IMR-90 (cell line): ENCODE data around the gene SERPINI2. TPM values are rescaled to one million over a fixed set of nuclear protein-coding genes. Genes with fewer than 3 reads are reported as not detected.

Experiments
- ATAC-seq: fragments of 200-7000 bp; cut with Tn5 transposase; 2 replicates; pipeline ENCODE4 v1.9.1; 2020; ENCODE audit warnings: low read depth, mild to moderate bottlenecking, moderate library complexity
- Bru-seq: library from RNA; stranded (reverse); fragments of 400-500 nt; gene quantifications from one replicate; lab custom pipeline; 2021; lab: Mats Ljungman, UMichigan
- BruChase-seq, 2 experiments: library from RNA; stranded (reverse); fragments of 400-500 nt; gene quantifications; one replicate each; lab custom pipeline; 2021; lab: Mats Ljungman, UMichigan
- BruUV-seq: library from RNA; stranded (reverse); fragments of 400-500 nt; replicated peaks from 2 replicates; lab custom pipeline; 2021; lab: Mats Ljungman, UMichigan
- CTCF ChIA-PET: fragments of 300-600 bp; formaldehyde crosslinking; extraction: SDS; loops from one replicate; lab custom pipeline; 2021; ENCODE audit warnings: antibody characterized with exemption; lab: Yijun Ruan, JAX
- POLR2A ChIA-PET: fragments of 300-600 bp; sonication (Branson Sonifier 250); formaldehyde crosslinking; loops from one replicate; lab custom pipeline; 2022; ENCODE audit warnings: antibody characterized with exemption; ENCODE audit not compliant: unreplicated experiment; lab: Charles Lee
- DNase-seq: peaks from one replicate; pipeline ENCODE4 v3.0.0; 2013
- H2AFZ ChIP-seq: replicated peaks from 2 replicates; pipeline ENCODE3; 2013; ENCODE audit warnings: low read length, mild to moderate bottlenecking; ENCODE audit not compliant: poor library complexity
- H2AK5ac ChIP-seq: 2 replicates; pipeline ENCODE4 v1.6.1; 2013; ENCODE audit warnings: low read depth, low read length, inconsistent platforms
- H2AK9ac ChIP-seq: replicated peaks from 2 replicates; pipeline ENCODE3; 2013; ENCODE audit warnings: mild to moderate bottlenecking, low read depth, low read length, moderate library complexity; ENCODE audit not compliant: poor library complexity
- H2BK120ac ChIP-seq: 2 replicates; pipeline ENCODE4 v1.6.1; 2013; ENCODE audit warnings: low read depth, low read length, inconsistent platforms
- H2BK15ac ChIP-seq: 3 replicates; pipeline ENCODE4 v1.6.1; 2013; ENCODE audit warnings: low read depth, low read length, inconsistent platforms
- H2BK20ac ChIP-seq: 2 replicates; pipeline ENCODE4 v1.6.1; 2013; ENCODE audit warnings: low read depth, mild to moderate bottlenecking, inconsistent platforms, low read length, moderate library complexity
- H2BK5ac ChIP-seq: 2 replicates; pipeline ENCODE4 v1.6.1; 2013; ENCODE audit warnings: mild to moderate bottlenecking, low read depth, low read length, inconsistent platforms; ENCODE audit not compliant: poor library complexity, severe bottlenecking
- H3K14ac ChIP-seq: replicated peaks from 2 replicates; pipeline ENCODE4 v1.6.1; 2013; ENCODE audit warnings: low read depth, low read length, inconsistent platforms
- H3K18ac ChIP-seq: 2 replicates; pipeline ENCODE4 v1.6.1; 2013; ENCODE audit warnings: low read depth, low read length, control low read depth
- H3K23ac ChIP-seq: 2 replicates; pipeline ENCODE4 v1.6.1; 2013; ENCODE audit warnings: low read depth, low read length, inconsistent platforms
- H3K27ac ChIP-seq: 2 replicates; pipeline ENCODE4 v1.5.1; 2013; ENCODE audit warnings: mild to moderate bottlenecking, control low read depth, low read length; ENCODE audit not compliant: insufficient read depth
- H3K27me3 ChIP-seq: 2 replicates; pipeline ENCODE4 v1.6.1; 2013; ENCODE audit warnings: low read length; ENCODE audit not compliant: control insufficient read depth, insufficient read depth
- H3K36me3 ChIP-seq: 2 replicates; pipeline ENCODE4 v1.6.1; 2013; ENCODE audit warnings: low read length, mixed read lengths; ENCODE audit not compliant: control insufficient read depth, insufficient read depth
- H3K4ac ChIP-seq: 2 replicates; pipeline ENCODE4 v1.6.1; 2013; ENCODE audit warnings: low read depth, low read length, inconsistent platforms
- H3K4me1 ChIP-seq: 2 replicates; pipeline ENCODE4 v1.6.1; 2013; ENCODE audit warnings: low read length, mixed read lengths; ENCODE audit not compliant: control insufficient read depth, insufficient read depth
- H3K4me2 ChIP-seq: 2 replicates; pipeline ENCODE4 v1.6.1; 2013; ENCODE audit warnings: low read depth, mild to moderate bottlenecking, control low read depth, low read length, moderate library complexity
- H3K4me3 ChIP-seq: 2 replicates; pipeline ENCODE4 v1.5.1; 2013; ENCODE audit warnings: low read depth, mild to moderate bottlenecking, control low read depth, low read length, moderate library complexity; ENCODE audit not compliant: insufficient read depth
- H3K56ac ChIP-seq: 2 replicates; pipeline ENCODE4 v1.6.1; 2013; ENCODE audit warnings: low read length, inconsistent platforms; ENCODE audit not compliant: insufficient read depth; ENCODE audit errors: extremely low read depth
- H3K79me1 ChIP-seq, 2 experiments: 2 replicates each; pipeline ENCODE4 v1.6.1; 2013; ENCODE audit warnings: low read length in 2 of 2, inconsistent platforms in 1 of 2, low read depth in 1 of 2
- H3K9ac ChIP-seq: 2 replicates; pipeline ENCODE4 v1.6.1; 2013; ENCODE audit warnings: low read depth, low read length, control low read depth
- H3K9me1 ChIP-seq: 2 replicates; pipeline ENCODE4 v1.6.1; 2013; ENCODE audit warnings: low read length, inconsistent platforms; ENCODE audit not compliant: insufficient read depth
- H3K9me3 ChIP-seq: 2 replicates; pipeline ENCODE4 v1.6.1; 2013; ENCODE audit warnings: low read length; ENCODE audit not compliant: control insufficient read depth, insufficient read depth
- H4K20me1 ChIP-seq: 2 replicates; pipeline ENCODE4 v1.6.1; 2013; ENCODE audit warnings: low read length, inconsistent platforms; ENCODE audit not compliant: insufficient read depth
- H4K5ac ChIP-seq: 2 replicates; pipeline ENCODE4 v1.6.1; 2013; ENCODE audit warnings: mild to moderate bottlenecking, low read depth, low read length, control low read depth
- H4K8ac ChIP-seq, 2 experiments: 2 replicates each; pipeline ENCODE4 v1.6.1; 2013; ENCODE audit warnings: low read depth in 2 of 2, low read length in 2 of 2, control low read depth in 1 of 2, inconsistent platforms in 1 of 2
- H4K91ac ChIP-seq: 2 replicates; pipeline ENCODE4 v1.6.1; 2013; ENCODE audit warnings: low read depth, low read length, inconsistent platforms; ENCODE audit not compliant: insufficient read depth
- BHLHE40 ChIP-seq: fragments of 150-350 bp; IDR thresholded peaks from 2 replicates; pipeline ENCODE4 v1.6.1; 2016; ENCODE audit warnings: mild to moderate bottlenecking, low read depth, low read length
- CHD1 ChIP-seq: IDR thresholded peaks from 2 replicates; pipeline ENCODE4 v1.6.1; 2012; ENCODE audit warnings: low read depth, low read length, improper control_type of control experiment
- CTCF ChIP-seq: conservative IDR thresholded peaks from 2 replicates; pipeline ENCODE4 v1.5.1; 2012; ENCODE audit warnings: mild to moderate bottlenecking, low read depth, low read length, improper control_type of control experiment
- ELK1 ChIP-seq: fragments of 150-350 bp; IDR thresholded peaks from 2 replicates; pipeline ENCODE4 v1.6.1; 2016; ENCODE audit warnings: low read depth, mild to moderate bottlenecking, low read length, moderate library complexity, borderline replicate concordance
- FOS ChIP-seq: fragments of 150-350 bp; IDR thresholded peaks from 2 replicates; pipeline ENCODE4 v1.6.1; 2016; ENCODE audit warnings: low read depth, low read length
- MAFK ChIP-seq: IDR thresholded peaks from 2 replicates; pipeline ENCODE4 v1.6.1; 2012; ENCODE audit warnings: low read depth, low read length, improper control_type of control experiment
- MAZ ChIP-seq: IDR thresholded peaks from 2 replicates; pipeline ENCODE4 v1.6.1; 2012; ENCODE audit warnings: low read depth, mild to moderate bottlenecking, low read length, improper control_type of control experiment, moderate library complexity, borderline replicate concordance
- MXI1 ChIP-seq: IDR thresholded peaks from 2 replicates; pipeline ENCODE4 v1.6.1; 2012; ENCODE audit warnings: low read depth, mild to moderate bottlenecking, low read length, moderate library complexity, borderline replicate concordance
- NFE2L2 ChIP-seq: fragments of 150-350 bp; IDR thresholded peaks from 2 replicates; pipeline ENCODE4 v1.6.1; 2016; ENCODE audit warnings: low read depth, mild to moderate bottlenecking, low read length
- POLR2A ChIP-seq: IDR thresholded peaks from 2 replicates; pipeline ENCODE4 v1.6.1; 2012; ENCODE audit warnings: mild to moderate bottlenecking, low read depth, low read length
- RAD21 ChIP-seq: IDR thresholded peaks from 2 replicates; pipeline ENCODE4 v1.6.1; 2012; ENCODE audit warnings: low read length, improper control_type of control experiment
- RCOR1 ChIP-seq: IDR thresholded peaks from 2 replicates; pipeline ENCODE4 v1.6.1; 2012; ENCODE audit warnings: mild to moderate bottlenecking, low read length, improper control_type of control experiment; ENCODE audit not compliant: insufficient replicate concordance
- SMC3 ChIP-seq: fragments of 150-350 bp; IDR thresholded peaks from 2 replicates; pipeline ENCODE4 v1.6.1; 2016; ENCODE audit warnings: low read depth, mild to moderate bottlenecking, antibody characterized with exemption, low read length, moderate library complexity
- USF2 ChIP-seq: fragments of 150-350 bp; IDR thresholded peaks from 2 replicates; pipeline ENCODE4 v1.6.1; 2017; ENCODE audit warnings: mild to moderate bottlenecking, antibody characterized with exemption, low read length, low read depth
- WGBS, 2 experiments: methylation state at CpG; one replicate each; pipeline versions ENCODE4 v1.1.5 to v1.1.7; 2013; ENCODE audit warnings: missing lambda C conversion rate in 2 of 2; ENCODE audit not compliant: insufficient read length in 1 of 2; ENCODE audit errors: extremely low coverage in 2 of 2; 5-methylcytosine and 5-hydroxymethylcytosine counted together
- dilution Hi-C: fragments of 300-500 bp; cut with HindIII; formaldehyde crosslinking; loops from one replicate; pipeline ENCODE4 v1.14.3; 2018; ENCODE audit warnings: low sequenced_read_pairs; ENCODE audit not compliant: unreplicated experiment
- in situ Hi-C: fragments of 300-500 bp; cut with MboI; formaldehyde crosslinking; loops from 3 replicates; pipeline ENCODE4 v1.14.3; 2019; ENCODE audit warnings: low sequenced_read_pairs, inconsistent platforms, mixed read lengths
- intact Hi-C: fragments of 100-400 bp; cut with micrococcal nuclease; formaldehyde crosslinking; loops from 2 replicates; pipeline ENCODE4 v1.10.0; 2022
- long read RNA-seq: library from polyadenylated mRNA; unstranded; transcript quantifications from one replicate; pipeline ENCODE4 v2.0.0, GENCODE V29; 2021; ENCODE audit not compliant: unreplicated experiment
- polyA plus RNA-seq, 3 experiments: library from polyadenylated mRNA; depleted of rRNA; stranded (reverse); fragments of >200 nt; gene quantifications; 2 replicates each; pipeline ENCODE4 v1.2.3, GENCODE V29; 2012; ENCODE audit warnings: low replicate concordance in 1 of 3
- total RNA-seq: library from RNA; depleted of rRNA; stranded (reverse); fragments of >200 nt; gene quantifications from 2 replicates; pipeline ENCODE4 v1.2.3, GENCODE V29; 2012; rRNA removed

The SERPINI2 gene, protein sequence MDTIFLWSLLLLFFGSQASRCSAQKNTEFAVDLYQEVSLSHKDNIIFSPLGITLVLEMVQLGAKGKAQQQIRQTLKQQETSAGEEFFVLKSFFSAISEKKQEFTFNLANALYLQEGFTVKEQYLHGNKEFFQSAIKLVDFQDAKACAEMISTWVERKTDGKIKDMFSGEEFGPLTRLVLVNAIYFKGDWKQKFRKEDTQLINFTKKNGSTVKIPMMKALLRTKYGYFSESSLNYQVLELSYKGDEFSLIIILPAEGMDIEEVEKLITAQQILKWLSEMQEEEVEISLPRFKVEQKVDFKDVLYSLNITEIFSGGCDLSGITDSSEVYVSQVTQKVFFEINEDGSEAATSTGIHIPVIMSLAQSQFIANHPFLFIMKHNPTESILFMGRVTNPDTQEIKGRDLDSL
- total RNA-seq (not detected in 2 replicates), polyA plus RNA-seq (2012; rRNA removed) (not detected in 2 replicates), Bru-seq, nascent RNA (not detected), BruChase-seq, experiment 1, labeled RNA remaining after a 6-hour chase (percentile 6 among the genes with signal in this experiment), BruChase-seq, experiment 2, labeled RNA remaining after a 2-hour chase (not detected)
- not detected in 2 replicates for polyA plus RNA-seq (2012; cell fraction: cytosol; rRNA removed)
- not detected in 2 replicates for polyA plus RNA-seq (2012; cell fraction: nucleus; rRNA removed; ENCODE audit: low replicate concordance)
- long read RNA-seq = 0 reads

DNA sequence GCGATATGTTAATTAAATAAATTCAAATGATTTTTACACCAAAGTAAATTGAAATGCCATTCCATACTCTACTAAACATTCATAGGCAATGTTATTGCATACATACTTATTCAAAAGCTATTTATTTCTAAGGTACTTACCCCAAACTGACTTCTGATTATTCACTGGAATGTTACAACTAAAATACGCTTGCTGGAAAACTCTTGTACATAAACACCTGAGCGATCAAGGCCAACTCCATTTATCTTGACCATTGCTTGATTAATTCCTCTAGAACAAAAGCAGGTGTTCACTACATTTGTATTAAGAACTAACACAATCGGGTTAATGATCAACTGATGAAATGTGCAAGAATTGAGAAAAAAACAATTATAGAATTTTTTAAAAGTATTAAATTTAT, at the start of gene SERPINI2:
Gene SERPINI2 (minus strand): TSS at position 180 of the 400 bp plus-strand sequence. CDS start 2,208 bp downstream, outside the sequence.
- no peak within 1 kb of the TSS for H2AK9ac ChIP-seq
- H4K20me1 ChIP-seq = no peaks in the 10 kb centered on the region
- BruUV-seq = no TSS peak
- H2BK15ac ChIP-seq = no peak within 1 kb of the TSS
- H3K27me3 ChIP-seq = no peaks in the 10 kb centered on the region
- no peak for ATAC-seq
- intact Hi-C loops (no loop called here), in situ Hi-C loops (no loop called here), dilution Hi-C loops (no loop called here)
- H2AFZ ChIP-seq = no peak within 1 kb of the TSS
- H3K4me3 ChIP-seq = no peak within 1 kb of the TSS
- no peak within 1 kb of the TSS for H3K23ac ChIP-seq
- H3K4me2 ChIP-seq = no peak within 1 kb of the TSS
- CTCF ChIA-PET = no interaction called here
- H3K4me1 ChIP-seq = no peaks in the 10 kb centered on the region
- H3K36me3 ChIP-seq = no peaks in the 10 kb centered on the region
- H3K14ac ChIP-seq = no peak within 1 kb of the TSS
- DNase-seq = no peak
- no peak within 1 kb of the TSS for H3K18ac ChIP-seq
- no peak within 1 kb of the TSS for H2BK5ac ChIP-seq
- no peak within 1 kb of the TSS for H3K27ac ChIP-seq
- H4K5ac ChIP-seq = no peak within 1 kb of the TSS
- H3K56ac ChIP-seq = no peak within 1 kb of the TSS
- no peaks in the 10 kb centered on the region for H3K79me1 ChIP-seq
- no peak within 1 kb of the TSS for H2AK5ac ChIP-seq
- H3K9me3 ChIP-seq = no peaks in the 10 kb centered on the region
- H4K8ac ChIP-seq = no peak within 1 kb of the TSS
- no peaks in the 10 kb centered on the region for H3K9me1 ChIP-seq
- H2BK120ac ChIP-seq = no peak within 1 kb of the TSS
- no peak within 1 kb of the TSS for H2BK20ac ChIP-seq
- no peak within 1 kb of the TSS for H3K9ac ChIP-seq
- H3K4ac ChIP-seq = no peak within 1 kb of the TSS
- WGBS, 2 experiments = no CpG with 5 or more reads among the region's 4 CpGs
- no peak within 1 kb of the TSS for H4K91ac ChIP-seq
- POLR2A ChIA-PET = no interaction called here
- no peak for TF ChIP-seq ELK1
- no peak for TF ChIP-seq MAZ
- TF ChIP-seq NFE2L2 = no peak
- TF ChIP-seq MAFK = no peak
- no peak for TF ChIP-seq CHD1
- no peak for TF ChIP-seq USF2
- TF ChIP-seq RAD21 = no peak
- no peak for TF ChIP-seq SMC3
- TF ChIP-seq FOS = no peak
- no peak for TF ChIP-seq CTCF
- no peak for TF ChIP-seq POLR2A
- no peak for TF ChIP-seq MXI1
- no peak for TF ChIP-seq BHLHE40
- no peak for TF ChIP-seq RCOR1
